SK-N-DZ (cell line): ENCODE data around the gene RBM27.
"Not testable (repeated sequence)": the region's sequence is repeated elsewhere in the genome, so short reads cannot be mapped to it uniquely, and the experiment has no call there.

Experiments
- DNase-seq: peaks from one replicate; pipeline ENCODE4 v3.0.0-alpha.2; 2015; ENCODE audit warnings: low spot score

RBM27 gene

DNA sequence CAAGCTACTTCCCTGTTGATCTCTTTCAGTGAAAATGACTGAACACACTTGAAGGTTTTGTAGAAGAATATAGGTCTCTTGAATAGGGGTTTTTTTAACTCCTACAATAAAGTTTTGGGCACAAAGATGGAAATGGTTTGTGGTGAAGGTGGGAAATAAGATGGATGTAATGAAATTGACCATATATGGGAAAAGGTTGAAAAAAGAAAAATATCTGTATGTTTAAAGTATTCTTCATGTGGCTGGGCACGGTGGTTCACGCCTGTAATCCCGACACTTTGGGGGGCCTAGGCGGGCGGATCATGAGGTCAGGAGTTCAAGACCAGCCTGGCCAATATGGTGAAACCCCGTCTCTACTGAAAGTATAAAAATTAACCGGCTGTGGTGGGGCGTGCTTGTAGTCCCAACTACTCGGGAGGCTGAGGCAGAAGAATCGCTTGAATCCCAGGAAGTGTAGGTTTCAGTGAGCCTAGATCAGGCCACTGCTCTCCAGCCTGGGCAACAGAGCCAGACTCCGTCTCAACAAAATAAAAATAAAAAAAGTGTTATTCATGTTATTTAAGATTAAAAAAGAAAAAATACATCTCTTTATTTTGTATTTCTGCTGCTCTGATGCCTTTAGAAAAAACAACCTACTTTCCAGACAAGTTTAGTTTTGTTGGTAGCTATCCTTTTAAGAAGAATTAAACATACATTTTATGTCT is 2.2 kb downstream of the RBM27 start:
- DNase-seq = no peak

GRCh38 chr5:146206257-146206656 is 2.9 kb downstream of the RBM27 start:
- no peak for DNase-seq

DNA sequence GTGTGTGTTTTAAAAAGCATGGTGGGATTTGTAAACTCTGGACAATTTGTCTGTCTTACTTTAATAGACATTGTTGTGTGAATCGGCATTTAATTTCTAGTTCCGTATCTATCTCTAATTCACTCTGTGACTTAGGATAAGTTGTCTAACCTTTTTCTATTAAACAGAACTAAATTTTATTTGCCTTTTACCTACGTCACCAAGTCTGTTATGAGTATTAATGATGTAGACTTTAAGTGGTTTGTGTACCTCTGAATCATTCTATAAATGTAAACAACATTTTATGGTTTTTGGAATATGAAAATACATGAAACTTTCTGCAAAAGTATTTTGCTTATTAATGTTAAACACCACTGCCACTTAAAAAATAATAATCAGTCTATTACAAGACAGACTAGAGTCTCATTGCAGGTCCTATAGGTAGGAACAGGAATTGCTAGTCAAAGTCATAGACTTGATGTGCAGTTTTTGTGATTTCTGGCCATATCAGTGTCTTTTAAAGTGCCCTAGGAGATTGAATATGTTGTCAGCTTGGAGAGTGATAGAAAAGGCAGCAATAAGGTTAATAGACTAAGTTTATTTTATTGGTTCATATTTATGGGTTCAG is 5.6 kb downstream of the RBM27 start:
- no peak for DNase-seq

GRCh38 chr5:146209714-146210113 is 6.3 kb downstream of the RBM27 start:
- DNase-seq = no peak

- DNase-seq = not testable (repeated sequence)
Observed at GRCh38 chr5:146210810-146211209, 7.4 kb downstream of the RBM27 start.

- no peak for DNase-seq
Observed at GRCh38 chr5:146213210-146213826, 9.9 kb downstream of the RBM27 start.

- not testable (repeated sequence) for DNase-seq
Observed at GRCh38 chr5:146214881-146215280, 11.5 kb downstream of the RBM27 start.

DNA sequence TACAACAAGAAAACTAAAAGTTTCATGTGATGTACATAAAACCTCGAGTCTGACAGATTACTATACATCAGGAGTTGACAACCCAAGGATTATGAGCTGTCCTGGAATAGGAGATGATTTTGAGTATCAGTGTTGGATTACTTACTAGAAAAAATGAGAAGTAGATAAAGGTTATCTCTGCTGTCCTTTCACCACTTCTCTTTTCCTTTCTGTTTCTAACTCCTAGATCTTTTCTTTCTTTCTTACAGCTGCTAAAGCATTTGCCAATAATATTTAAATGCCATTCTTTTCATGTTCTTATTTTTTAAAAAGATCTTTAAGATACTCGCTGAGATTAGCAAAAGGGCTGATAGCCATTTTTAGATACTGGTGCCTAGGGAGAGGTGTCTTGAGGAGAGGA is 14.8 kb downstream of the RBM27 start:
- DNase-seq = no peak

DNA sequence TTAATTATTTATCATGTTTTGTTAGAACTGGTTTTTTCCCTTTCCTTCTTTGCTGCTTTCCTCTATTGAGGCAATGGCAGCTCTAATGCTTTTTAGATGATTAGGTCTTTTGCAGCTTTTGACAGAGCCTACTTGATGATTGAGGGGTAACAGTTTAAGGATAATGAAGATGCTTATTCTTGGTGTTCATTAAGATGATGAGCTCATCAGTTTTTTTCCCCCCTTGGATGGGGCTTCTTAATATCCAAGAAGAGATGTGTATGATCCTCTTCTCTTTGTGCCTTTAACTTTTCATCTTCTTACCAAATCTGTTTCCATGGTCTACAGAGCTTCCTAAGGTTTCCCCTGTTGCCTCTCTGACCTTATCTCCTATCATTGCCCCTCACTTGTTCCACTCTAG is 15.8 kb downstream of the RBM27 start:
- DNase-seq = no peak

DNA sequence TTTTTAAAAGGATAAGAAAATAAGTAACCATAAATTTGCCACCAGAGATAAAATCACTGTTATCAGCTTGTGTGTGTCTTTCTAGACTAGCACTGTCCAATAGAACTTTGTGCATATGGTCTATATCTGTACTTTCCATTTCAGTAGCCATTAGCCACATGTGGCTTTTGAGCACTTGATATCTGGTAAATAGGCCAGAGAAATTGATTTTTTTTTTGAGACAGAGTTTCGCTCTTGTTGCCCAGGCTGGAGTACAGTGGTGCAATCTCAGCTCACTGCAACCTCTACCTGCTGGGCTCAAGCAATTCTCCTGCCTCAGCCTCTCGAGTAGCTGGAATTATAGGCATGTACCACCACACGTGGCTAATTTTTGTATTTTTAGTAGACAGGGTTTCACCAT is 17.8 kb downstream of the RBM27 start:
- no peak for DNase-seq

DNA sequence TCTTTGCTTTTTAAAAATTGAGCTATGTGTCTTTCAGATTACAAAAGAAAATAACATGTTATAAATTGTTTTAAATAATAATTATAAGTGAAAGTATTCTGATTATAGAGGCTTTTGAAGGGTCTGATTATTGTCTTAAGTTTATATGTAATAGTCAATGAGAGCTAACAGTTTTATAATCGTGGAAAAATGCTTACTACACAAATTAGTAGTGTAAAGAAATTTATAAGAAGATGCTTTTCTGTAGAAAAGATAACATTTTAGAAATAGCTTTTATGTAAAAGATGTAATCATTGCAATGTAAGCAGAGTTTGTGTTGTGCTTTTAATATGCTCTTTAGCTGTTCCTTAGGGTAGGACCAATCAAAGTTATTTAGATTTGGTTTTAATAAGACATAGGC is 18.6 kb downstream of the RBM27 start:
- no peak for DNase-seq

GRCh38 chr5:146223179-146223578 is 19.8 kb downstream of the RBM27 start:
- no peak for DNase-seq

- DNase-seq = no peak
Observed at GRCh38 chr5:146229222-146229621, 25.8 kb downstream of the RBM27 start.

GRCh38 chr5:146232223-146232622 is 28.8 kb downstream of the RBM27 start:
- DNase-seq = no peak

- no peak for DNase-seq
Observed at GRCh38 chr5:146233441-146233840, 30.0 kb downstream of the RBM27 start.

DNA sequence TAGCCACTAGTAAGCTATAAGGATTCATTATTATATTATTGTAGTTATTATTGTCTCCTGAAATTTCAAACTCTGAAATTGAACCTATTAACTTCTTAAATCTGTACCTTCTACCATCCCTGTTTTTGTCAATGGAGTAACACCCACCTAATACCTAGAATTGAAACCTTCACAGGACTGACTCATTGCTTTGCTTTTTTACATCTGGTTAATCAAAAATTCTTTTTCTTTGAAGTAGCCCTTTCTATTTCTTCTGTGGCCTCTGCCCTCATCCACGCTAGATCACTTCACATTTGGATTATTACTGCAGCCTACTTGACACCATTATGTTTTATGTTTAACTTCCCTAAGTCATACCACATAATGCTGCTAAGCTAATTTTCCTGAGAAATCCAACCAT is 35.6 kb downstream of the RBM27 start:
- no peak for DNase-seq

DNA sequence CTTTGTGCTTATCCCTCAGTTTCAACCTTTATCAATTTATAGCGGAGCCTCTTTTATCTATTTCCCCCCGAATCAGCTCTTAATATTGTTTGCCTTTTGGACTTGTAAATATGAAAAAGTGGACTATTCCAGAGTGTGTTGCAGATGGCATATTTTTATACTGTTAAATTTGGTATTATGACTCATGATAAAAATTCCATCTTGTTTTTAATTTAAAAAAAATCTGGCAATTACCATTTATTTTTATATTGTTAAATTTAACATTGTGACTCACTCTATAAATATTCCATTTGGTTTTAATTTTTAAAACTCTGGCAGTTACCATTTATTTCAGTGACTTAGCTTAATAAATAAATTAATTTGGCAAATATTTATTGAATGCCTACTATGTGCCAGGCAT is 37.5 kb downstream of the RBM27 start:
- DNase-seq = no peak

DNA sequence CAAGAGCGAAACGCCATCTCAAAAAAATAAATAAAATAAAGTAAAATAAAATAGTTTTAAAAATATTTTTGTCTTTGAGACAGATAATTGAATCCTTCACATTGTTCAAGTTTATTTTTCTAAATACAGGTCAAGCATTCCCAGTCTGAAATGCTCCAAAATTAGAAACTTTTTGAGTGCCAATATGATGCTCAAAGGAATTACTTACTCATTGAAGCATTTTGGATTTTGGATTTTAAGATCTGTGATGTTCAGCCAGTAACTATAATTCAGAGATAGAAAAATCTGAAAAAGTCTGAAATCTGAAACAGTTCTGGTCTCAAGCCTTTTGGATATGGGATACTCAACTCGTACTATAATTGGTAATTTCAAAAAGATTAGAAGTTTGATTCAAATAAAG is 39.8 kb downstream of the RBM27 start:
- DNase-seq = no peak

DNA sequence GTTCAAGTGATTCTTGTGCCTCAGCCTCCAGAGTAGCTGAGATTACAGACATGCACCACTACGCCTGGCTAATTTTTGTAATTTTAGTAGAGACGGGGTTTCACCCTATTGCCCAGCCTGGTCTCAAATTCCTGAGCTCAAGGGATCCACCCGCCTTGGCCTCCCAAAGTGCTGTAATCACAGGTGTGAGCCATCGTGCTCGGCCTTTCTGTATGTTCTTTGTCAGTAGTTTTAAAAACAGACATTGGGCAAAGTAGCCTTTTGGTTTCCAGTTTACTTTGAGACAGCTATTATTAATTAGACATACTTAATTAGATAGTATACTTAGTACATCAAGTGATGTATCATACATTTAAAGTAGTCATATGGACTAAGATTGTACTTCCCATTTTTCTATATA is 45.2 kb downstream of the RBM27 start:
- no peak for DNase-seq

DNA sequence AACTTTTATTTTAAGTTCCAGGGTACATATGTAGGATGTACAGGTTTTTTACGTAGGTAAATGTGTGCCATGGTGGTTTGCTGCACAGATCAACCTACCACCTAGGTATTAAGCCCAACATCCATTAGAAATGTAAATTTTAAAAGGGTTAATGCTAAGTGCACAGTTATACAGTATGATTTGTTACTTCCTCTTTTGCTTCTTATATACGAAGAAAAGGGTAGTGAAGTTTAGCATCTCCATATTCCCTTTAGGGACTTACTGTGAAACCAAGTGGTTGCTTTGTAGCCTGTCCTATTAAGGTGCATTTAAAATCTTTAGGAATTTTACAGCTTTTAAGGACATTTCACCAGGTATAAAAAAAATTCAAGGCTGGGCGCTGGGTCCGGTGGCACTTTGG is 46.4 kb downstream of the RBM27 start:
- no peak for DNase-seq
